ENCODE measurements around the gene PCDH15. TPM values are rescaled to one million over a fixed set of nuclear protein-coding genes. Genes with fewer than 3 reads are reported as not detected.

PCDH15 gene
- total and polyA plus RNA-seq, 2 of the 8 experiments (the other 6 are each of a cell fraction or from before 2014, with no cell fraction given): 0.11 TPM; not detected in 1

GRCh38 chr10:54776622-54777021 is 24.4 kb downstream of the PCDH15 start:
- DNase-seq (ENCODE audit: low read depth in 1 of 2, low spot score in 2 of 2): no peak
- Histone ChIP-seq H3K36me3 (ENCODE audit: control insufficient read depth in 2 of 4, insufficient read depth in 4 of 4, low read length in 3 of 4) (no peaks in the 10 kb centered on the region), H2AK5ac (ENCODE audit: low read depth, low read length) (no peak overlapping the region), H2BK120ac (replicated peaks; ENCODE audit: low read depth, low read length) (no peak overlapping the region), H3K9ac (replicated peaks in 1 of 4; ENCODE audit: extremely low read depth in 1 of 4, low read depth in 3 of 4, low read length in 3 of 4) (no peak overlapping the region), H3K27ac (ENCODE audit: low read depth, low read length) (no peak overlapping the region), H3K4ac (replicated peaks; ENCODE audit: insufficient read length, low read depth, low read length) (no peak overlapping the region), H4K20me1 (replicated peaks in 1 of 2; ENCODE audit: control insufficient read depth in 1 of 2, insufficient read depth in 2 of 2, low read length in 2 of 2) (no peaks in the 10 kb centered on the region), H3K79me2 (ENCODE audit: control insufficient read depth in 1 of 2, insufficient read depth in 2 of 2, low read length in 2 of 2) (no peaks in the 10 kb centered on the region), H3K4me3 (ENCODE audit: extremely low read depth in 1 of 4, insufficient read depth in 2 of 4, low read depth in 3 of 4, low read length in 4 of 4) (no peak overlapping the region), H3K79me1 (ENCODE audit: low read depth, low read length) (no peaks in the 10 kb centered on the region), H3K4me2 (ENCODE audit: insufficient read depth in 1 of 2, low read depth in 2 of 2, low read length in 2 of 2) (no peak overlapping the region), H2BK5ac (ENCODE audit: low read depth, low read length) (no peak overlapping the region), H3K4me1 (replicated peaks in 1 of 4; ENCODE audit: control insufficient read depth in 3 of 4, insufficient read depth in 4 of 4, low read length in 3 of 4) (no peaks in the 10 kb centered on the region), H2BK20ac (ENCODE audit: low read length) (no peak overlapping the region), H3K9me3 (ENCODE audit: insufficient read depth in 2 of 2, low read depth in 1 of 2, low read length in 1 of 2) (no peaks in the 10 kb centered on the region), H3K27me3 (replicated peaks in 1 of 4; ENCODE audit: control insufficient read depth in 3 of 4, extremely low read depth in 1 of 4, insufficient read depth in 3 of 4, low read length in 3 of 4) (no peaks in the 10 kb centered on the region), H4K8ac (ENCODE audit: extremely low read depth, insufficient read depth, low read length) (no peak overlapping the region), H4K5ac (ENCODE audit: insufficient read length, low read depth, low read length) (no peak overlapping the region), H2BK15ac (ENCODE audit: low read length) (no peak overlapping the region), H2AFZ (ENCODE audit: low read length) (no peak overlapping the region), H3K18ac (ENCODE audit: extremely low read depth, low read length) (no peak overlapping the region), H2BK12ac (ENCODE audit: low read depth, low read length) (no peak overlapping the region), H3K56ac (replicated peaks; ENCODE audit: insufficient read length, low read depth, low read length) (no peak overlapping the region), H4K91ac (replicated peaks; ENCODE audit: insufficient read length, low read length) (no peak overlapping the region), H3K23ac (ENCODE audit: insufficient read length) (no peak overlapping the region), H3K14ac (ENCODE audit: insufficient read length) (no peak overlapping the region), H3K23me2 (ENCODE audit: low read depth, low read length) (no peaks in the 10 kb centered on the region)
- TF ChIP-seq SUZ12 (IDR thresholded peaks at IDR 0.05; ENCODE audit: low read length): no peak
- POLR2A ChIA-PET (ENCODE audit: partially characterized antibody): interaction anchor here (0.6 kb wide), 1 partner anchor 8 kb away, joined by 3 read pairs; no protein-coding TSS in a partner anchor
- 93% methylated on average over 4 of the region's 4 CpGs; no CpG with 5 or more reads in 1 of the 2 experiments for WGBS, 2 experiments (ENCODE audit: extremely low coverage in 1 of 2, insufficient coverage in 1 of 2, insufficient read length in 1 of 2, insufficient replicate concordance in 2 of 2, low coverage in 1 of 2, low lambda C conversion rate in 2 of 2, missing lambda C conversion rate in 1 of 2)
- no peak for FAIRE-seq
- CTCF ChIA-PET (ENCODE audit: partially characterized antibody): no interaction called here
